Fibroblast of villous mesenchyme (primary cell): ENCODE measurements around the gene TBL3. TPM values are rescaled to one million over a fixed set of nuclear protein-coding genes. Genes with fewer than 3 reads are reported as not detected.
A peak's percentile ranks its signal among the peaks of the same experiment; 100 is the strongest.

Experiments
- DNase-seq: peaks from one replicate; pipeline ENCODE4 v3.0.0-alpha.2; 2010; ENCODE audit warnings: low read depth
- H3K4me3 ChIP-seq: 2 replicates; pipeline ENCODE4 v1.5.1; 2011; ENCODE audit warnings: low read depth, mild to moderate bottlenecking, low read length
- CTCF ChIP-seq: IDR thresholded peaks from 2 replicates; pipeline ENCODE4 v1.5.1; 2012; ENCODE audit warnings: low read depth, mild to moderate bottlenecking, low read length; ENCODE audit not compliant: insufficient read depth
- total RNA-seq: library from RNA; depleted of rRNA; stranded (reverse); fragments of >200 nt; gene quantifications from 2 replicates; pipeline ENCODE4 v1.2.3, GENCODE V29; 2012

The TBL3 gene
- total RNA-seq, 1 donor = 28.5 TPM

GRCh38 chr16:2003827-2004641 is 32.2 kb downstream of the TBL3 start:
- peak; percentile 98 for TF ChIP-seq CTCF
- peak; percentile 89 for DNase-seq
- H3K4me3 ChIP-seq = no peak overlapping the region

- DNase-seq = no peak
- H3K4me3 ChIP-seq = no peak overlapping the region
Observed at GRCh38 chr16:2004795-2005517, 33.1 kb downstream of the TBL3 start.

GRCh38 chr16:2005646-2006045 is 33.8 kb downstream of the TBL3 start:
- no peak overlapping the region for H3K4me3 ChIP-seq
- no peak for DNase-seq
- peak; percentile 16 for TF ChIP-seq CTCF

More at GRCh38 chr16:2004795-2005517, 33.1 kb downstream of the TBL3 start:
- no peak for TF ChIP-seq CTCF

- no peak overlapping the region for H3K4me3 ChIP-seq
- TF ChIP-seq CTCF = no peak
- DNase-seq = no peak
Observed at GRCh38 chr16:2006317-2006716, 34.5 kb downstream of the TBL3 start.

- no peak for DNase-seq
- no peak for TF ChIP-seq CTCF
- H3K4me3 ChIP-seq = peak overlapping the region; percentile 83
Observed at GRCh38 chr16:2007081-2007836, 35.4 kb downstream of the TBL3 start.

- DNase-seq = peak; percentile 94
- no peak for TF ChIP-seq CTCF
- H3K4me3 ChIP-seq = peak overlapping the region; percentile 83
Observed at GRCh38 chr16:2008009-2008526, 36.2 kb downstream of the TBL3 start.
